ENCODE data around the gene BRD7.

GRCh38 chr16:50388496-50388895 lies 19.7 kb upstream of the BRD7 start:
- TF ChIP-seq POLR2A (IDR thresholded peaks at IDR 0.05) (no peak), CTCF (IDR thresholded peaks at IDR 0.05) (no peak)
